Measurements from ENCODE around the gene FBXO24. TPM values are rescaled to one million over a fixed set of nuclear protein-coding genes. Genes with fewer than 3 reads are reported as not detected.

FBXO24 gene
- total and polyA plus RNA-seq, 9 of the 15 experiments (the other 6 are each of a cell fraction or from before 2014, with no cell fraction given), result 0.17 to 0.95 (median 0.50) TPM

DNA sequence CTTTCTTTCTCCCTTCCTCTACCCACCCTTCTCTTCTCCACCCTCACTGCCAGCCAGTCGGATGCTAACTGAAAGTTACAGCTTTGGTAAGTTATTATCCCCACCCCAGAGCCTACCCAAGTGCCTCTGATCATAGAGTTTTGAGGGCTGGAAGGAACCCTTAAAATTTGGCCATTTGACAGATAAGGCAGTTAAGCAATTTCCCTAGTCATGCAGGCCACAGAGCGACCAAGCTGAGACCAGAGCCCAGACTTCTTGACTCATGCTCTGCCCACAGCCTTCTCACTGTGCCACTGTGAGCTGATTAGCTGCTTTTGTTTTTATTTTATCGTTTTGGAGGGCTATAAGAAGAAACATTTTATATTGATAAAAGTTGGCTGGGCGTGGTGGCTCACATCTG is 29.6 kb upstream of the FBXO24 start (continued):
- TF ChIP-seq ELF2 (CRISPR knock-in tag; IDR thresholded peaks at IDR 0.05), result no peak
- TF ChIP-seq MBD2 (IDR thresholded peaks at IDR 0.05; ENCODE audit: borderline replicate concordance, low read depth), result no peak
- no peak for TF ChIP-seq NUFIP1 (IDR thresholded peaks at IDR 0.05; ENCODE audit: partially characterized antibody)
- no peak for TF ChIP-seq RBM34 (IDR thresholded peaks at IDR 0.05; ENCODE audit: borderline replicate concordance, insufficient read depth, low read length)
- TF ChIP-seq ZNF354B (CRISPR knock-in tag; IDR thresholded peaks at IDR 0.05), result no peak
- TF ChIP-seq SAFB (IDR thresholded peaks at IDR 0.05; ENCODE audit: borderline replicate concordance, low read depth, low read length), result no peak
- no peak for TF ChIP-seq ZNF197 (CRISPR knock-in tag; IDR thresholded peaks at IDR 0.05; ENCODE audit: low read depth)
- TF ChIP-seq IRF1 (CRISPR knock-in tag; IDR thresholded peaks at IDR 0.05; ENCODE audit: borderline replicate concordance), result no peak
- TF ChIP-seq ESRRA (IDR thresholded peaks at IDR 0.05; ENCODE audit: borderline replicate concordance, low read depth), result no peak
- TF ChIP-seq, protein P1, sequence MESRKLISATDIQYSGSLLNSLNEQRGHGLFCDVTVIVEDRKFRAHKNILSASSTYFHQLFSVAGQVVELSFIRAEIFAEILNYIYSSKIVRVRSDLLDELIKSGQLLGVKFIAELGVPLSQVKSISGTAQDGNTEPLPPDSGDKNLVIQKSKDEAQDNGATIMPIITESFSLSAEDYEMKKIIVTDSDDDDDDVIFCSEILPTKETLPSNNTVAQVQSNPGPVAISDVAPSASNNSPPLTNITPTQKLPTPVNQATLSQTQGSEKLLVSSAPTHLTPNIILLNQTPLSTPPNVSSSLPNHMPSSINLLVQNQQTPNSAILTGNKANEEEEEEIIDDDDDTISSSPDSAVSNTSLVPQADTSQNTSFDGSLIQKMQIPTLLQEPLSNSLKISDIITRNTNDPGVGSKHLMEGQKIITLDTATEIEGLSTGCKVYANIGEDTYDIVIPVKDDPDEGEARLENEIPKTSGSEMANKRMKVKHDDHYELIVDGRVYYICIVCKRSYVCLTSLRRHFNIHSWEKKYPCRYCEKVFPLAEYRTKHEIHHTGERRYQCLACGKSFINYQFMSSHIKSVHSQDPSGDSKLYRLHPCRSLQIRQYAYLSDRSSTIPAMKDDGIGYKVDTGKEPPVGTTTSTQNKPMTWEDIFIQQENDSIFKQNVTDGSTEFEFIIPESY (CRISPR knock-in tag; IDR thresholded peaks at IDR 0.05), result no peak
- TF ChIP-seq PURB (CRISPR knock-in tag; IDR thresholded peaks at IDR 0.05; ENCODE audit: low read depth), result no peak
- no peak for TF ChIP-seq HNRNPH1 (optimal IDR thresholded peaks at IDR 0.05; ENCODE audit: low read depth, low read length)
- TF ChIP-seq ZBTB11 (CRISPR knock-in tag; IDR thresholded peaks at IDR 0.05), result no peak; a peak in 1 of 6 replicates
- no peak for TF ChIP-seq ZC3H8 (IDR thresholded peaks at IDR 0.05)
- TF ChIP-seq HNRNPL (IDR thresholded peaks at IDR 0.05; ENCODE audit: low read depth, low read length), result no peak
- no peak for TF ChIP-seq SMAD2 (IDR thresholded peaks at IDR 0.05; ENCODE audit: low read depth, low read length)
- TF ChIP-seq PHF21A (IDR thresholded peaks at IDR 0.05; ENCODE audit: borderline replicate concordance, low read depth), result no peak
- no peak for TF ChIP-seq TAF7 (tag; IDR thresholded peaks at IDR 0.05)
- no peak for TF ChIP-seq POU5F1 (IDR thresholded peaks at IDR 0.05; ENCODE audit: borderline replicate concordance, low read depth, low read length, partially characterized antibody)
